NCI-H345 (cell line): ENCODE results near the gene PAPSS1.
"Not testable (repeated sequence)": the region's sequence is repeated elsewhere in the genome, so short reads cannot be mapped to it uniquely, and the experiment has no call there.

Experiments used
- DNase-seq: peaks from one replicate; lab custom pipeline; 2025; lab: John Stamatoyannopoulos, UW

The PAPSS1 gene

DNA sequence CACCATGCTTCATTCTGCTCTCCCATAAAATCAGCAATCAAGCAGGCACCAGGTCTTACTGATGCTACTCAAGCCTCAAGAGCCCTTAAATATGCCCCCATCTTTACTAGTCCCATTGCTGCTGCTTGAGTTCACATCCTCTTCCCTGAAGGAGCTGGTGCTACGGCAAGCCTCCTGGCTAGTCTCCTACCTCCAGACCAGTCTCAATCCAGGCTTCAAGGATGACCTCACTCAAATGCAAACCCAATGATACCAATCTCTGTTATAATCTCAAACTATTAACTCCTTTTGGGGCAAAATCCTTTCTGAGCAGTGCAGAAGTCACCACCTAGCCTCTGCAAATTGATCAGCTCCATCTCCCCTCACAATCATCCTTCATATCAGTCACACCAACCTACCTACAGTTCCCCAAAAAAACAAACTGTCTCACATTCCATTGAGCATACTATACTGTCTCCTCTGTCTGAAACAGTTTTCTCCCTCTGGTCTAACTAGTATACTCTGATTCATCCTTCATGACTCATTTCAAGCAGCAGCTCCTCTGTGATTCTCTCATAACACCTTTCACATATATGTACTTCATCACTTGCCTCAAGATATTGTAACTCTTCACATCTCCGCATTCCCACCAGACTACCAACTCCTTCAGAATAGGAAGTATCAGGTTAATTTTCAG lies 30.0 kb downstream of the PAPSS1 start:
- DNase-seq, result no peak

DNA sequence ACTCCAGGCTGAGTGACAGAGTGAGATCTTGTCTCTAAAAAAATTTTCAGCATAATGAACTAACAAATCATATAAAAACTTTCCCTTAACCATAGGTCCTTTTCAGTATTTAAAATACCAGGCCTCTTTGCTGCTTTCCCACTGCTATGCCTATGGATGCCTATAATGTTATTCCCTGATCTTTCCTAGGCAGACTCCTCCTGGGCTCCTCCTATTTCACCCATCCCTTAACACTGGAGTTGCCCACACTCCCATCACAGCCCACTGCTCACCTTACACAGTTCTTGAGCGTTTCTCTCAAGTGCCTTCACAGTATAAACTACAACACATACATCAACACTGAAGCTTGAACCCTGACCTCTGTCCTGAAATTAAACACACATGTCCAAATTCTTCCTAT lies 31.6 kb downstream of the PAPSS1 start:
- no peak for DNase-seq

DNA sequence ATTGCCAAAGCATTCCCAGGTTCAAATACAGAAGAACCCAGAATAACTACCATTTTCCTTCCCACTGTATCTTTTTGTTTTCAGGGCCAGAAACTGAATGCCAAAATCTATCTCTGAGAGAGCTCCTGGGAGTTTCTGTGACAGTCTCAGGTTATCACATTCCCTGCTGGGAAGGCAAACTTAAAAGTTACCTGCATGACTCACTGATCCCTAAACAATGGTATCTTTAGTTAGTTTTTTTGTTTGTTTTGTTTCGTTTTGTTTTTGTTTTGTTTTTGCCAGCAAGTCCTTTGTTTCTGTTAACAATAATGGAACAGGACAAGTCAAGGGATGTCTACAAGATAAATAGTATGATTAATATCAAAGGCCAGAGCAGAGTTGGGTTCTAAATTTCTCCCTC lies 34.3 kb downstream of the PAPSS1 start:
- DNase-seq, result no peak

DNA sequence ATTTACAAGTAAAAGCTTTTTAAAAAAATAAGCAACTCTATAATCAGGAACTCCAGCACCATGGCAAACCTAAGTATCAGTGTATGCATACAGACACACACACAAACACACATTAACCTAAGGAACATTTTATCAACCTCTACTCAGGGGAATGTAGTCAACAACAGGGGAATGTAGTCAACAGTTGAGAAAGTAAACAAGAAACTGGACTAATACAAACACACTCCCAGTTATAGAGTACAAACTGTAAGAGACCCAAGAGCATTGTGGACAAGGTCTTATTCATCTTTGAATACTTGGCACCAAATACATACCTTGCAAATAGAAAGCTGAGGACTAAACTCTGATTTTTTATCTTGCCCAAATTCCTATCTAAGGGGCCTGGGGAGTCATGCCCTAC lies 36.2 kb downstream of the PAPSS1 start:
- no peak for DNase-seq

DNA sequence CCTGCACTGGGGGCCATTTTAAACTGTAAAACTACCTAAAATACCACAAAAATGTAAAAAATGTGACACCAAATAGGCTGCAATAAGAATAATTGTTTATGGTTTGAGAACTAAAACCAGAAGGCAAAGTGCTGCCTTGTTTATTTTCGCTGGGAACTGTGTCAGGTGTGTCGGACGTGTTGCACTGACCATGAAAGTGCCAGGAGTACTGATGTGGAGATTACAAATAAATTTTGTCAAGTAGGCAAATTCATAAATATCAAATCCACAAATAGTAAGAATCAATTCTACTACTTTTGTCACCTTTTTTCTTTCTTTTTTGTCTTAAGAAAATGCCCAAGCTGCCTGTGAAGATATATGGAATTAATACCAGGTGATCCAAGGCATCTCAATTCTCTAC lies 37.7 kb downstream of the PAPSS1 start:
- DNase-seq, result no peak

DNA sequence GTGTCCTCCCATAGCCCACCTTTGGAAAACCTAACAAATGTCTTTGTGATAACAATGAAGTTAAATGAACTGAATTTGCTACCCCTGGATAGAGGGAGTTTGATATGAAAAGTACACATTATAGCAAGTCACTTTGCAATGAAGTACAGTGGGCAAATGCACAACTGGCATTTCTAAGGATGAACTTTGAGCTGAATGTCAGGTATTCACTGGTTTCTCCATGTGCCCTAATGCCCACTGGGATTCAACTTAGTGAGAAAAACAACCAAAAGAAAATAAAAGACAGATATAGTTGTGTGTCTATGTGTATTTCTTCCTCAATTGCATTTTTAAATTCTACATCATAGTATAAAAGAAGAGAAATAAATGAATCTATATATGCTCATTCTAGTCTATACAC lies 51.0 kb downstream of the PAPSS1 start:
- DNase-seq, result no peak

DNA sequence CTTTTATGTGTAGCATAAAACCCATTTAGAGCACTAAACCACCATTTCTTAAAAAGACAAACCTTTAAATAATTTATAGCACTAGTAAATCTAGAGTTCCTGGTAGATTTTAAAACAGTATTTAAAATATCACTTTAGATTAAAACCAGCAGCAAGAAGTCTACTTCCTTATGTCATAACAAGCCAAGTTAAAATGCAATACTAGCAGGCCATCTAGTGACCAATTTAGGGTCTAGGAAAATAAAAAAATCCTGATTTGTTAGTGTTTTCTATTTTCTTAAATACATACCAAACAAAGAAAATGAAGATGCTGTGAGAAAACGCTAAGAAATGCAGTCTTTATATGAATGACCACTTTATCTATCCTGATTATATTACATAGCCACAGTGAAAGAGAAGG lies 53.9 kb downstream of the PAPSS1 start:
- no peak for DNase-seq

DNA sequence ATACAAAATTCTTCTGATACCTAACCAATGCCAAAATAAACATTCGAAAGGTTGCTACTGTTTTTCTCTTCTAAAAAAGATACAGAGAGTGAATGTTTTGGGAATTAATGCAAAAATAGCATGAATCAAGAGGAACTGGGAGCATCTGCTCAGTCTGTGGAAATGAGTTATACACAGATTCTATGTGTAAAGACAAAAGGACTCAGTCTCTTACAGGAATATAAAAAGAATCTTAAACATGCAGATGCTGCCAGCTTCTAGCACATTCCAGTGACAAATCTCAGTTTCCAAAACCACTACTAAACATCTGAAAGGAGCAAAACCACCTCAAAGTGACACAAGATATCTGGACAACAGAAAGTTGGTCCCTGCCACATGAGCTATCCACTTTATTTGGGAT lies 55.0 kb downstream of the PAPSS1 start:
- DNase-seq, result no peak

DNA sequence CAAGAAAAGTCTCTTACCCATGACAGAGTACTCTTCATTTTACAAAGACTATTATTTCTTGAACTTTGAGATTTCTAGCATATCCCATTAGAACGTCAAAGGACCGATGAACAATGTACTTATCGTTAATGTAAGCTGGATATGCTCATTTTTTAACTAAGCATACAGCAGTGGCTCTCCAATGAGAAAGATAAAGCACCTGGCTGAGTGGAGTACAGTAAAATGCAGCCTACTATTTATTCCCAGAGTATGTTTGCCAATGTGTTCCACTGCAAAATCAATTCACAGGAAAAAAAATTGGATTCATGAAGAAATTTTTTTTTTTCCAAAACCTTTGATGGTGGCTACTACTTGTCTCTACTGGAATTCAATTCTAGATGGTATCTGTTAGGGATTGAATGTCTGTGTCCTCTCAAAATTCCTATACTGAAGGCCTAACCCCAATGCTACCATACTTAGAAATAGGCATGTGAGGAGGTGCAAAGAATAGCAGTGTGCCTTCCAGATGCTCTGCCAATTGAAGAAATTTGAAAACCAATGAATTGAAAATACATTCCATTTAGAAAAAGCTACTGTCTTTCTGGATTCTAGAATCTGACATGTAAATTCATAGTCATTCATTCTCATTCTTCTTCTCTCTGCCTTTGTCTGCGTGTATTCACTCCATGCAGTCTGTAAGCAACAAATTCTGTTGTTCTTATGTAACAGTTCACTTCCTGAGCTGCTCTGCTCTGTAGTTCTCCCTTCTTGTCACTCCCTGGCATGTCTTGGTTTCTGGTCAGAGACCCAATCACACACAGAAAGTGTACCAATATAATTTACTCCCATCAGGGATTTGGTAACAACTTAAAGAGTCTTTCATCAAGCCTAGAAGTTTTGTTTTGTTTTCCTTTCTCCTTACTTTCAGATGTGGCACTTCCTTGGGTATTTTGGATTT lies 61.4 kb downstream of the PAPSS1 start:
- no peak for DNase-seq

GRCh38 chr4:107655289-107655688 lies 64.7 kb downstream of the PAPSS1 start:
- DNase-seq, result no peak

DNA sequence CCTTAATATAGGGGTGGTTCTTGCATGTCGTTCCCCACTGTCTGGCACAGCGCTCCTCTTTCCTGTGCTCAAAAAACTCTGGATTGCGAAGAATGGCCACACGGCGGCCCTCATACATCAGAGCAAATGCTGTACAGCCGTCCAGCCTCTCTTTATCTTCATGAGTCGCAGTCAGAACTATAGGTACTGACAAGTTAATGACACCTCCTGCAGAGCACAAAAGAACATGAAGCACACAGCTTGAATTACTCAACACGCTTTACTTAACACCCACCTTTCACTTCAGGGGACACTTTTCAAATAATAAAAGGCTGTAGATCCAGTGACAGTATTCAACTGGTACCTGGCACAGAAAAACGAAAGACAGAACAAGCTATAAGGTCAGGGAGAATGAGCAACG lies 65.3 kb downstream of the PAPSS1 start:
- DNase-seq, result peak; percentile 77

DNA sequence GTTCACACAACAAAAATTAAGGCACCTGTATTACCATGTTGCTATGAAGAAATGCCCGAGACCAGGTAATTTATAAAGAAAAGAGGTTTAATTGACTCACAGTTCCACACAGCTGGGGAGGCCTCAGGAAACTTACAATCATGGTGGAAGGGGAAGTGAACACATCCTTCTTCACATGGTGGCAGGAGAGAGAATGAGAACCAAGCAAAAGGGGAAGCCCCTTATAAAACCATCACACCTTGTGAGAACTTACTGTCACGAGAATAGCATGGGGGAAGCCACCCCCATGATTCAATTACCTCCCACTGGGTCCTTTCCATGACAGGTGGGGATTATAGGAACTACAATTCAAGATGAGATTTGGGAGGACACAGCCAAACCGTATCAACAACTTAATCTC lies 68.6 kb downstream of the PAPSS1 start:
- DNase-seq, result not testable (repeated sequence)

GRCh38 chr4:107650251-107650650 lies 69.8 kb downstream of the PAPSS1 start:
- DNase-seq, result no peak

- DNase-seq, result no peak
These were observed 71.6 kb downstream of the PAPSS1 start for GRCh38 chr4:107648178-107648991.

GRCh38 chr4:107647591-107647990 lies 72.4 kb downstream of the PAPSS1 start:
- no peak for DNase-seq

DNA sequence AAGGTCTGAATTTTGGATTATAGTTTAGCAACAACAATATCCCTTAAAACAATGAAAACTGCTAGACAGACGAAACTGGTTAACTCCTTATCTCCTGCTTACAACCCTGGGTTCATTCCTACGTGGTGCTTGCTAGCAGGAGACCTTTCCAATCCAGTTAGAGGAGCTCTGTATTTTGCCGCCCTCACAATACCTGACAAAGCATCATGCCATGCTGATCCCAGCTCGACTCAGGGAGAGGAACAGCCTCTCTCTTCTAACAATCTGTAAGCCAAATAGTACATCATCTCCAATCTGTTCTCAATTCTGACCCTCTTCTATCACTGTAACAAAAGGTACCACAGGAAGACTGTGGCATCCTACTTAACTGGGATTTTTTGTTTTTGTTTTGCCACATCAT lies 74.4 kb downstream of the PAPSS1 start:
- DNase-seq, result no peak

GRCh38 chr4:107643021-107643420 lies 77.0 kb downstream of the PAPSS1 start:
- no peak for DNase-seq

DNA sequence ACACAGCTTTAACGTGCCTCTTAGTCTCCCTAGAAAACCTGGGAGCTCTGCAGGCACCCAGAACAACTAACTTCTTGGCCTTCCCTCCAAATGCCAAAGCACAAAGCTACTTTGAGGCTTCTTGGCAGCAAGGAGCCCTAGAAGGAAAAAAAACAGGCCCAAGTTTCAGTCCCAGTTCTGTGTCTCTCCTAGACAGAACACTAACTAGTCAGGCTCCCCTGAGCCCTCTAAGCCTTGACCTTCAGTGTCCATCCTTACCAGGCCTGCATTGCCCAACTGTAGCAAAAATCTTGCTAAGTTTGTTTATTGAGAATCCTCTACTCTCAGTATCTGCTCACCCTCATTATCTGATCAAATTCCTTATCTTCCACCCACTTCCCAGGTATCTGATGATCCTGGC lies 79.2 kb downstream of the PAPSS1 start:
- DNase-seq, result no peak

- DNase-seq, result no peak
These were observed 79.8 kb downstream of the PAPSS1 start for GRCh38 chr4:107640197-107640596.

DNA sequence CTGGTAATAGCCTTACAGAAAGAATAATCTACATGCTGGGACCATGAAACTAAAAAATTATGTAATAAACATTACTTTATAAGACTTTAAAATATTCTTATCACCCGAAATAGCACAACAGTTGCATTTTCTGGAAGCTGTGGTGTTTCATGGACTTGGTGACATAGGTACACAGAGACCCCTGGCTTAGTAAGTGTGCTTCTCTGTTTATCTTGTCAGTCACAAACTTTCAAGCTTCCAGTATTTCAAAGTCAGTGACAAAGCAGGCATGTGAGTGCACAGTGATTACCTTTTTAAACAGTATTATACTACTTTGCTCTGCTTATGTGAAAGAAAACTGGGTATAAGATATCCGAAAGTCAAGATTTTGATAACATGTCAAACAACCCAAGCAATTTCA lies 84.3 kb downstream of the PAPSS1 start:
- DNase-seq, result no peak

DNA sequence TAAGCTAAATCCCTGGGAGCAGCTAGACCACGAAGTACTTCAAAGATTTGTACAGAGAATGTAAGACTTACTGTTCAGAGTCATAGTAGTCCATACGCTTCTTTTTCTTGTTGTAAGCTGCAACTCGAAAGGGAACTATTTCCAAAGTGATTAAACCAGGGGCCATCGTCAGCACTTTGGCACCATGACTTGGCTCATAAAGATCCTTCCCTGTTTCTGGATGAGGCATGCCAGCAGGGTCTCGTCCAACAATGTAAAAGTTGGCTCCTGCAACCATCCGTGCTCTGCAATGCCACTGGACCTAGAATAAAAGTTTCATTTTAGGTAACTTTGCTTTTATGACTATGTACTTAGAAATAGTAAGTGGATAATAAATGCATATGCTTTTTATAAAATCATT lies 88.5 kb downstream of the PAPSS1 start:
- no peak for DNase-seq

GRCh38 chr4:107630185-107630705 lies 89.8 kb downstream of the PAPSS1 start:
- no peak for DNase-seq
